Psoas muscle (tissue), 8 donors: ENCODE results near the gene SDSL. TPM values are rescaled to one million over a fixed set of nuclear protein-coding genes. Genes with fewer than 3 reads are reported as not detected.

Experiments
- ATAC-seq, 4 donors: fragments of 200-7000 bp; cut with Tn5 transposase; one replicate each; pipeline ENCODE4 v1.9.1; 2020; ENCODE audit warnings: moderate library complexity in 3 of 4, mild to moderate bottlenecking in 2 of 4
- DNase-seq, 2 donors: peaks; one replicate each; pipeline ENCODE4 v3.0.0-alpha.2; 2020
- H3K27ac ChIP-seq: fragments of 200-600 bp; one replicate; pipeline ENCODE4 v1.8.0; 2022
- H3K27me3 ChIP-seq, 3 donors: fragments of 200-600 bp in 1 of 3; one replicate each; pipeline versions ENCODE4 v1.6.1 to v1.8.0; 2013 to 2022; ENCODE audit warnings: low read length in 2 of 3, mild to moderate bottlenecking in 2 of 3, moderate library complexity in 1 of 3; ENCODE audit not compliant: insufficient read depth in 3 of 3
- H3K36me3 ChIP-seq, 2 donors: fragments of 200-600 bp in 1 of 2; one replicate each; pipeline versions ENCODE4 v1.6.1 to v1.8.0; 2013 to 2022; ENCODE audit warnings: low read depth in 1 of 2, mild to moderate bottlenecking in 1 of 2, moderate library complexity in 1 of 2; ENCODE audit not compliant: insufficient read depth in 1 of 2
- H3K4me1 ChIP-seq: fragments of 200-600 bp; one replicate; pipeline ENCODE4 v1.8.0; 2022
- H3K4me3 ChIP-seq: fragments of 200-600 bp; one replicate; pipeline ENCODE4 v1.8.0; 2022; ENCODE audit warnings: mild to moderate bottlenecking
- H3K9me3 ChIP-seq: fragments of 200-600 bp; one replicate; pipeline ENCODE4 v1.8.0; 2022
- WGBS, 3 donors: extraction: QIAGEN DNeasy Blood & Tissue Kit; methylation state at CpG; one replicate each; pipeline versions ENCODE4 v1.1.6 to v1.1.7; 2013; 5-methylcytosine and 5-hydroxymethylcytosine counted together
- intact Hi-C, 2 donors: fragments of 100-400 bp; cut with DNase I; formaldehyde crosslinking; loops; one replicate each; pipeline versions ENCODE4 v1.11.0 to v1.14.2; 2022
- polyA plus RNA-seq, 3 donors: library from polyadenylated mRNA; stranded (reverse); fragments of 200-250 nt; gene quantifications; one replicate each; pipeline ENCODE4 v1.2.3, GENCODE V29; 2013
- total RNA-seq, 4 donors: library from RNA; stranded (reverse); fragmentation: NEBNext Ultra II Directional in 2 of 4; extraction: Animal tissue kit (Norgen Biotek cat#: 25700) in 2 of 4; gene quantifications; one replicate each; pipeline versions ENCODE4 v1.2.1 to v1.2.4, GENCODE V29; 2021 to 2023
- TF ChIP-seq, protein P1 (sequence below): fragments of 200-600 bp; IDR thresholded peaks from one replicate; pipeline ENCODE4 v1.8.0; 2022; ENCODE audit warnings: antibody characterized with exemption
- donor health status: healthy with polysubstance abuse.
- donor health status: DM: no; HTN: no; CAD: no; lungs with moderate emphysema.
- donor health status: Bipolar disorder and iron deficiency.
- donor health status: healthy.
- donor health status: DM: yes; HTN: yes; CAD: no.
- donor health status: DM: no; HTN: no; CAD: no.
- donor health status: DM: no; HTN: no; CAD: no.
- donor health status: DM: yes; HTN: yes; CAD: no.

The SDSL gene
- total and polyA plus RNA-seq, 7 donors, result 0.48 to 6.0 (median 0.97) TPM

- ATAC-seq (no peak), DNase-seq (no peak)
- Histone ChIP-seq H3K4me1 (no peaks in the 10 kb centered on the region), H3K27ac (no peak overlapping the region), H3K36me3 (peaks cover 0 to 93% of the 10 kb centered on the region in 2 donors), H3K4me3 (no peak overlapping the region), H3K9me3 (no peaks in the 10 kb centered on the region), H3K27me3 (no peaks in the 10 kb centered on the region)
- TF ChIP-seq, protein P1, sequence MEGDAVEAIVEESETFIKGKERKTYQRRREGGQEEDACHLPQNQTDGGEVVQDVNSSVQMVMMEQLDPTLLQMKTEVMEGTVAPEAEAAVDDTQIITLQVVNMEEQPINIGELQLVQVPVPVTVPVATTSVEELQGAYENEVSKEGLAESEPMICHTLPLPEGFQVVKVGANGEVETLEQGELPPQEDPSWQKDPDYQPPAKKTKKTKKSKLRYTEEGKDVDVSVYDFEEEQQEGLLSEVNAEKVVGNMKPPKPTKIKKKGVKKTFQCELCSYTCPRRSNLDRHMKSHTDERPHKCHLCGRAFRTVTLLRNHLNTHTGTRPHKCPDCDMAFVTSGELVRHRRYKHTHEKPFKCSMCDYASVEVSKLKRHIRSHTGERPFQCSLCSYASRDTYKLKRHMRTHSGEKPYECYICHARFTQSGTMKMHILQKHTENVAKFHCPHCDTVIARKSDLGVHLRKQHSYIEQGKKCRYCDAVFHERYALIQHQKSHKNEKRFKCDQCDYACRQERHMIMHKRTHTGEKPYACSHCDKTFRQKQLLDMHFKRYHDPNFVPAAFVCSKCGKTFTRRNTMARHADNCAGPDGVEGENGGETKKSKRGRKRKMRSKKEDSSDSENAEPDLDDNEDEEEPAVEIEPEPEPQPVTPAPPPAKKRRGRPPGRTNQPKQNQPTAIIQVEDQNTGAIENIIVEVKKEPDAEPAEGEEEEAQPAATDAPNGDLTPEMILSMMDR, result peak; percentile 6
- intact Hi-C loops, result no loop called here
- 89 to 90% (median 90%) methylated on average over 3 of the region's 3 CpGs for WGBS, 3 donors
These were observed 43.9 kb upstream of the SDSL start for GRCh38 chr12:113378291-113378690.

GRCh38 chr12:113381220-113381619 lies 41.0 kb upstream of the SDSL start:
- DNase-seq, result no peak
- WGBS, 3 donors, result 63 to 79% (median 73%) methylated on average over 11 of the region's 11 CpGs
- no peak overlapping the region for H3K4me3 ChIP-seq
- no peak for ATAC-seq
- no peaks in the 10 kb centered on the region for H3K4me1 ChIP-seq
- no peaks in the 10 kb centered on the region for H3K9me3 ChIP-seq
- no peaks in the 10 kb centered on the region for H3K27me3 ChIP-seq
- TF ChIP-seq, protein P1, result no peak
- intact Hi-C loops, result no loop called here
- H3K27ac ChIP-seq, result no peak overlapping the region
- H3K36me3 ChIP-seq, result peaks cover 2 to 93% of the 10 kb centered on the region in 2 donors

GRCh38 chr12:113382206-113382605 lies 40.0 kb upstream of the SDSL start:
- H3K4me3 ChIP-seq, result no peak overlapping the region
- WGBS, 3 donors, result 92 to 95% (median 92%) methylated on average over 4 of the region's 4 CpGs
- no peaks in the 10 kb centered on the region for H3K4me1 ChIP-seq
- no peaks in the 10 kb centered on the region for H3K27me3 ChIP-seq
- no peaks in the 10 kb centered on the region for H3K9me3 ChIP-seq
- intact Hi-C loops, result no loop called here
- ATAC-seq (no peak), DNase-seq (no peak)
- TF ChIP-seq, protein P1, result no peak
- H3K36me3 ChIP-seq, result peaks cover 2 to 91% of the 10 kb centered on the region in 2 donors
- no peak overlapping the region for H3K27ac ChIP-seq

DNA sequence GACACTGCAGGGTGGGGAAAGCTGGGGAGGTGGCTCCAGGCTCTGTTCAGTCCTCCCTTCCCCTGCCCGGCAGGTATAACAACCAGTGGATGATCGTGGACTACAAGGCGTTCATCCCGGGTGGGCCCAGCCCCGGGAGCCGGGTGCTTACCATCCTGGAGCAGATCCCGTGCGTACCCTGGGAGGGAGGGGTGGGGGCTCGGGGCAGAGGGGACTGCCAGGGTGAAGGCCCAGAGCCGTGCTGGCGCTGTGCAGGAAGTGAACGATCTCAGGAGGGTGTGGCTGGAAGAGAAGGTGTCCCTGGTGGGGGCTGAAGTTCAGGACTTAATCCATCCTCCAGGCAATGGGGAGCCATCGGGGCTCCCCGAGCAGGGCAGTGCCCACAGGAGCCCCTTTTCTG lies 37.4 kb upstream of the SDSL start:
- H3K4me3 ChIP-seq, result no peak overlapping the region
- H3K27ac ChIP-seq, result no peak overlapping the region
- TF ChIP-seq, protein P1, result no peak
- no peaks in the 10 kb centered on the region for H3K27me3 ChIP-seq
- intact Hi-C loops, result no loop called here
- 86 to 88% (median 87%) methylated on average over 14 of the region's 14 CpGs for WGBS, 3 donors
- ATAC-seq, result no peak
- peaks cover 2 to 89% of the 10 kb centered on the region in 2 donors for H3K36me3 ChIP-seq
- no peak for DNase-seq
- H3K4me1 ChIP-seq, result no peaks in the 10 kb centered on the region
- no peaks in the 10 kb centered on the region for H3K9me3 ChIP-seq

- Histone ChIP-seq H3K36me3 (peaks cover 2 to 86% of the 10 kb centered on the region in 2 donors), H3K4me1 (no peaks in the 10 kb centered on the region), H3K27me3 (no peaks in the 10 kb centered on the region), H3K9me3 (no peaks in the 10 kb centered on the region), H3K27ac (no peak overlapping the region), H3K4me3 (no peak overlapping the region)
- WGBS, 3 donors, result 93 to 97% (median 94%) methylated on average over 6 of the region's 6 CpGs
- no peak for DNase-seq
- TF ChIP-seq, protein P1, result no peak
- intact Hi-C loops, result no loop called here
- no peak for ATAC-seq
These were observed 36.8 kb upstream of the SDSL start for GRCh38 chr12:113385282-113385882.
